Occipital lobe (tissue), 2 donors: Measurements from ENCODE around the gene BBS4. TPM values are rescaled to one million over a fixed set of nuclear protein-coding genes. Genes with fewer than 3 reads are reported as not detected.
"Not testable (repeated sequence)": the region's sequence is repeated elsewhere in the genome, so short reads cannot be mapped to it uniquely, and the experiment has no call there.

Source experiments
- DNase-seq: peaks from one replicate; lab custom pipeline; 2025; lab: John Stamatoyannopoulos, UW
- total RNA-seq: library from RNA; depleted of rRNA; stranded (reverse); fragments of >200 nt; gene quantifications from one replicate; pipeline ENCODE4 v1.2.3, GENCODE V29; 2014

The BBS4 gene, protein sequence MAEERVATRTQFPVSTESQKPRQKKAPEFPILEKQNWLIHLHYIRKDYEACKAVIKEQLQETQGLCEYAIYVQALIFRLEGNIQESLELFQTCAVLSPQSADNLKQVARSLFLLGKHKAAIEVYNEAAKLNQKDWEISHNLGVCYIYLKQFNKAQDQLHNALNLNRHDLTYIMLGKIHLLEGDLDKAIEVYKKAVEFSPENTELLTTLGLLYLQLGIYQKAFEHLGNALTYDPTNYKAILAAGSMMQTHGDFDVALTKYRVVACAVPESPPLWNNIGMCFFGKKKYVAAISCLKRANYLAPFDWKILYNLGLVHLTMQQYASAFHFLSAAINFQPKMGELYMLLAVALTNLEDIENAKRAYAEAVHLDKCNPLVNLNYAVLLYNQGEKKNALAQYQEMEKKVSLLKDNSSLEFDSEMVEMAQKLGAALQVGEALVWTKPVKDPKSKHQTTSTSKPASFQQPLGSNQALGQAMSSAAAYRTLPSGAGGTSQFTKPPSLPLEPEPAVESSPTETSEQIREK
- total RNA-seq, result 20.3 TPM

DNA sequence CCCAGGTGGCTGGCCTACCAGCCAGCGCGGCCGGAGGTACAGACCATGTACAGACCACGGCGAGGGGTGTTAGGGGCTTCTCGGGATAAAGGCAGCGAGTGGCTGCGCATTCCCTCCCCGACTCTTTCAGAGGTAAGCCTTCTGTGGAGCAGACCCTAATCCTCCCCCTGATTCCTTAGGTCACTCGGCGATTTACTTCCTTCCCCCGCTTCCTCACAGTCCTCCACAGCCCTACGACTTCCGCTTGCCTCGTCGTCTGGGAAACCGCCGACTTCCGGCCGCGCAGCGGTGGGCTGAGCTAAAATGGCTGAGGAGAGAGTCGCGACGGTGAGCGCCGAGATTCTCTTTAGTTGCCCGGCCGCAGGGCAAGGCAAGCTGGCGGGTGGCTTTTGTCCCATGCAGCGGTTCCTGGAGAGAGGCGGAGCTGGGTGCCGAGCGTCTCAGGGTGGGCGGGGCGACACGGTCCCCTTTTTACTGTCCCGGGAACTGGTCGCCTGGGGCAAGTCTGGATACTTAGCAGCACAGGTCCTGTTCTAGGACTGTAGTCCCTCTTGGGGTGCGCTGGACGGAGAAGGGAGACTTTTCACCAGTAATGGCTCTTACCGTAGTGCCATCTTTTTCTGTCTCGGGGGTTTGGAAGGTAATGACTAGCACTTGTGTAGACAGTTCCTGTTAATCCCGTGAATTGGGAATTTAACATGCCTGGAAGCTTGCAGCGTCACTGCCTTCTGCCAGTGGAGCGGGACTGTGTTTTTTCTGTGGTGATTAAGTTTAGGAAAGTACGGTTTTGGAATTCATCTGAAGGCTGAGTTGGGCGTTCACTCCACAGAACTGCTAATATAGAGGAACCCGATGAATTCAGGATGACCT, at the start of gene BBS4, which contains the start of gene HIGD2B:
BBS4 (plus strand) TSS at position 283 of the 870 bp plus-strand sequence; CDS start at position 304, 21 bp downstream.
HIGD2B (minus strand) TSS at position 258 of the 870 bp plus-strand sequence. CDS start 9,808 bp downstream, outside the sequence.
- DNase-seq, result no peak

DNA sequence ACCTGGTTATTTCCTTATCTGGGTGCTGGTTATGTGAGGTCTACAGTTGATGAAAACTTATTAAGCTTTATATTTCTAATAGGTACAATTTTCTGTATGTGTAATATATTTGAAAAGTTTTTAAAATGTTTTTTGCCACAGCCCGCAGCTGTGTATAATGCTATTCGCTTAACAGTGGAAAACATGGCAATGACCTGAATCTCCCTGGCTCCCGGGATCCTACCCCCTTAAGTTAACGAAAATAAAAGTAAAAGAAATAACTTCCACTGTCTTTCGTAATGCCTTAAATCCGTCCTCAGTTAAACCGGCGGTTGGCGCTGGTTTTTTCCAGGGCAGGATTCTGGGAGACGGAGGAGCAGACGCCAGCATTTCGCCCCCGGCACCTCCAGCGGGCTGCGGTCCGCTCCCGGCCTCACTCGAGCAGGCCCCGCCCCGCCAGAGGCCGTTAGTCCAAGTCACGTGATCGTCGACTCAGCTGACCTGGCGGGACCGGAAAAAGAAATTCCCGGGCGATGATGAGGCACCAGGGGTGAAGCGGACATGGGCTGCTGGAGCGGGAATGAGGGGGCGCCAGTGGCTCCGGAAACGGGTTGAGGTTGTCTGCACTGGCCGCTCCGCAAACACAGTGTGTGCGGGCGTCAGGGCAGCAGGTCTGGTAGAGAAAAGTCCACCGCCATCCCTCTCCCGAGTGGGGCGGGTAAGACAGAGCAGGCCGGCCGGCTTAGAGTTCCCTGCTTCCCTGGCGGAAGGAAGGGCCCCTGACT, 49.3 kb upstream of the BBS4 start:
- not testable (repeated sequence) for DNase-seq

GRCh38 chr15:72639759-72640483, 46.1 kb upstream of the BBS4 start:
- not testable (repeated sequence) for DNase-seq

DNA sequence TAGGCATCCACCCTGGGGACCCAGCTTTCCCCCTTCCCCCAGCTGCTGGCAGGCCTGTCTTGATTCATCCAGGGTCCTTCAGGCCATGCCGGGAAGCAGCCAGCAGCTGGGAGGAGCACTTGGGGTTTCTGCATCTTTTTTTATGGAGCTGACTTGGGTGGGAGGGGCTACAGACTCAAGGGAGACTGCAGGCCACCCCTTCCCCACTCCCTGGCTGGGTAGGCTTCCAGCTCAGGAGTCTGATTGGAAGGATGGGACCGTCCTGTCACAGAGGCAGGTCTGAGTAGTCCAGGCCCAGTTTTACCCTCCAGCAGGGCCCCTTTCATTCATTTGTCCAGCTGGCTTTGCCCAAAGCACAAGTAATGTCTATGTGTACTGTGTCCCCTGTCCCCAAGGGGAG, 43.7 kb upstream of the BBS4 start:
- DNase-seq, result not testable (repeated sequence)

GRCh38 chr15:72648631-72649253, 37.3 kb upstream of the BBS4 start:
- not testable (repeated sequence) for DNase-seq

GRCh38 chr15:72654397-72654796, 31.6 kb upstream of the BBS4 start, which contains the start of gene GOLGA6B:
Gene GOLGA6B, plus strand, starts transcription at chr15:72654697. Its CDS starts 41 bp downstream, at chr15:72654738.
- DNase-seq, result not testable (repeated sequence)

DNA sequence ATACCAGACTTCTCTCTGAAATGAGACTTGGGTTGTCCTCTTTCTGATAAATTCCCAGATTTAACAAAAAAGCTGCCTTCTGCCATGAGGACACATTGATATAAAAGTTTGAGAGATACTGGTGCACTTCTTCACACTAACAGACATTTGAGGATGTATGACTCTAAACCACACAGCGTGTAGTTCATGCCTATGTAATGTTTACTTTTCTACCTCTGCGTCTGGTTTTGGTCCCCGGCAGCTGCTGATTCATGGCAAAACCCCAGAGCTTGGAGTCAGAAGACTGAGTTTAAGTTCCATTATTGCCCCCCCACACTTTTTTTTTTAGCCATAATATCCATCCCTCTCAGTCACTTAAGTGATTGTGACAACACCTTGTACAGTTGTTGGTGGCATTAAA, 30.0 kb upstream of the BBS4 start:
- not testable (repeated sequence) for DNase-seq

- not testable (repeated sequence) for DNase-seq
These were observed 24.9 kb upstream of the BBS4 start for GRCh38 chr15:72661081-72661480.

DNA sequence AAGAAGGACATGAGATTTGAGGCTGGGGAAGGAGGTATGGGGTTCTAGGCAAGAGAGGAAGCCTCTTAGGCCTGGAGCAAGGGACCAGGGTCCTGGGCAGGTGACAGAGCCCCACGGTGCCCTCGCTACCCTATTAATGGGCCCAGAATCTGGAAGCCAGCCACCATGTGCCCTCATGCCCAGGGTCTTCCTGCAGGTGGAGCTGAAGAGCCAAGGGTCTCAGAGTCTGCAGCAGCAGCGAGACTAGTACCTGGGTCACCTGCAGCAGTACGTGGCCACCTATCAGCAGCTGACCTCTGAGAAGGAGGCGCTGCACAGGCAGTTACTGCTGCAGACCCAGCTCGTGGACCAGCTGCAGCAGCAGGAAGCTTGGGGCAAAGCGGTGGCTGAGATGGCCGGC, 22.1 kb upstream of the BBS4 start:
- not testable (repeated sequence) for DNase-seq

- DNase-seq, result not testable (repeated sequence)
These were observed 20.3 kb upstream of the BBS4 start for GRCh38 chr15:72665706-72666105.

- not testable (repeated sequence) for DNase-seq
These were observed 16.2 kb upstream of the BBS4 start for GRCh38 chr15:72669803-72670202.

- not testable (repeated sequence) for DNase-seq
These were observed 15.2 kb upstream of the BBS4 start for GRCh38 chr15:72670656-72671352.

- DNase-seq, result no peak
These were observed 14.5 kb upstream of the BBS4 start for GRCh38 chr15:72671525-72671924.

DNA sequence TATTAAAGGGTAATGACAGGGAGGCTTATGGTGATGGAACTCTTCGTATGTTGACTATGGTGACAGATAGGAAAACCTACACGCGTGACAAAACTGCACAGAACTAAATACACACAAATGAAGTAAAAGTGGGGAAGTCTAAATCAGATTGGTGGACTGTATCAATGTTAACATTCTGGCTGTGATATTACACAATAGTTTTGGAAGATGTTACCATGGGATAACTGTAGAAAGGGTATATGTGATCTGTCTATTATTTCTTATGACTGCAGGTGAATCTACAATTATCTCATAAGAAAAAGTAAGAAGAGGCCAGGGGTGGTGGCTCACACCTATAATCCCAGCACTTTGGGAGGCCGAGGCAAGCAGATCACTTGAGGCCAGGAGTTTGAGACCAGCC, 9.2 kb upstream of the BBS4 start:
- no peak for DNase-seq

DNA sequence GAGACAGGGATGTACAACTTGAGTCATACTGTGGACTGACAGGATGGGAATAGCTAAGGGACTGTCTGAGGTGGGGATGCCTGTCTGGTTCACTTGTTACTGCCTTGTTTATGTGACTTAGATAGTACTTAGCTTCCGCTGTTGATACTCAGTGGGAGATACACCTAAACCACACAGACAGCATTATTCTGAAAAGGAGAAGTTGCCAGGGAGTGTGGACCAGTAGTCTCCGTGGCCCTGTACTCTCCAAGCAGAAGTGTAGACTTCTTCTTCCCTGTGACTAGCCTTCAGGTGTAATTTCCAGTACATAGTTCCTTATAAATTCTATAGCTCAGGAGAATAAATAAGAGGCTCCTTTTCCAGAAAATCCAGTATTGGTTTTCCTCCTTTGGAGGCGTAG, 5.1 kb upstream of the BBS4 start:
- no peak for DNase-seq

DNA sequence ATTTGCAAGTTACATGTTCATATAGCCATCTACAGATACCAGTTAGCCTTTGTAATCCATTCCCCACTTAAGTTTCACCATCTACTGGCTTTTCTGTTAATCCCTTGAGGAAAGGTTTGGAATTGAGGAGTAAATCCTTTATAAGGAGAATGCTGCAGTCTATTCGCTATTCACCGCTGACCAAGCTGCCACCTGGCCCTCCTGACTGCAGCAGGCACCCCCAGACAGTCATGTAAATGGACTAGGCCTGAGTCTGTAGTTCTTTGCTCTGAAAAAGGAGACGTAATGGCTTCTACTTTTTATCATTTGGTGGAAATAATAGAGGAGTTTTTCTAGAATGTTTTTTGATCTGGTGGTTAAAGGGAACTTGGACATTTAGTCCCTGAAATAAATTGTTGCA, 3.2 kb upstream of the BBS4 start:
- DNase-seq, result no peak

DNA sequence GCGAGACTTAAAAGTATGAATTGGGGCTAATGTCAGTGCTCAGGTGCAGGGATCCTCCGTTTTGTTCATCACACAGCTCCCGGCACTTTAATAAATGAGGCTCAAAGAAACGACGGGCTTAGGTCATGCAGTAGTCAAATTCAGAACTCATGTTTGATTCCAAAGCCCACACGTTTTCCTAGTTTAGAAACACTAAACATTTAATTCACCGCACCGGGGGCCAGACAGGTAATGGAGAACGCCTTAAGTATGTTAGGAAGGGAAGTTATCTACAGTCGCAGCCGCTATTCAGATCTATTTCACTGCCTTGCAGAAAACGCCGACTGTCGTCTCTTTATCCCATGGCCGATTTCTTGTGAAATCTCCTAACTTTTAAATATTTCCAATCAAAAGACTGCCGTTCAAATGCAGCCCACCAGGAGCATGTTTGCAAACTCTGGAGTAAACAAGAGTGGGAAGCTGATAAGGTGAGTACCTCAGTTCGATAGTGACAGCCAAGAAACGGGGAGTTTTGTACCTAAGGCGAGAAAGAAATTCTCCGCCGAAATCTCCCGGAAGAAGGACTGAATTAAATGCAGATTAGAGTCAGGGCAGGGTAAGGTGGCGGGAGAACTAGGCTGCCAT, 594 bp upstream of the BBS4 start:
- no peak for DNase-seq

GRCh38 chr15:72688697-72689096, 2.7 kb downstream of the BBS4 start:
- no peak for DNase-seq

DNA sequence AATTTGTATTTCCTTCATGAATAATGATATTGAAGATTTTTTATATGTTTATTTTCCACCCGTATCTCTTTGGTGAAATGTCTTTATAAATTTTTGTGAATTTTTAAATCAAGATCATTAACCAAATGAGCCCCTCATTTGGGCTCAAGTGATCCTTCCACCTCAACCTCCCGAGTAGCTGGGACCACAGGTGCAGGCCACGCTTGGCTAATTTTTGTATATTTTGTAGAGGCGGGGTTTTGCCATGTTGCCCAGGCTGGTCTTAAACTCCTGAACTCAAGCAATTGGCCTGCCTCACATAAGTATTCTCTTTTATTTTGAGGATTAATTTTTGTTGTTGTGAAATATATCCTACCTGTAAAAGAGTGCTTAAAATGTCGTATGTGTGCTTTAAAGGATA, 4.9 kb downstream of the BBS4 start:
- no peak for DNase-seq
